ENCODE results near the gene AGPAT2. TPM values are rescaled to one million over a fixed set of nuclear protein-coding genes. Genes with fewer than 3 reads are reported as not detected.
A peak's percentile ranks its signal among the peaks of the same experiment; 100 is the strongest.
"Not testable (repeated sequence)": the region's sequence is repeated elsewhere in the genome, so short reads cannot be mapped to it uniquely, and the experiment has no call there.

Gene AGPAT2
- total RNA-seq, 1 donor from 2014 or later, result 47.8 TPM

DNA sequence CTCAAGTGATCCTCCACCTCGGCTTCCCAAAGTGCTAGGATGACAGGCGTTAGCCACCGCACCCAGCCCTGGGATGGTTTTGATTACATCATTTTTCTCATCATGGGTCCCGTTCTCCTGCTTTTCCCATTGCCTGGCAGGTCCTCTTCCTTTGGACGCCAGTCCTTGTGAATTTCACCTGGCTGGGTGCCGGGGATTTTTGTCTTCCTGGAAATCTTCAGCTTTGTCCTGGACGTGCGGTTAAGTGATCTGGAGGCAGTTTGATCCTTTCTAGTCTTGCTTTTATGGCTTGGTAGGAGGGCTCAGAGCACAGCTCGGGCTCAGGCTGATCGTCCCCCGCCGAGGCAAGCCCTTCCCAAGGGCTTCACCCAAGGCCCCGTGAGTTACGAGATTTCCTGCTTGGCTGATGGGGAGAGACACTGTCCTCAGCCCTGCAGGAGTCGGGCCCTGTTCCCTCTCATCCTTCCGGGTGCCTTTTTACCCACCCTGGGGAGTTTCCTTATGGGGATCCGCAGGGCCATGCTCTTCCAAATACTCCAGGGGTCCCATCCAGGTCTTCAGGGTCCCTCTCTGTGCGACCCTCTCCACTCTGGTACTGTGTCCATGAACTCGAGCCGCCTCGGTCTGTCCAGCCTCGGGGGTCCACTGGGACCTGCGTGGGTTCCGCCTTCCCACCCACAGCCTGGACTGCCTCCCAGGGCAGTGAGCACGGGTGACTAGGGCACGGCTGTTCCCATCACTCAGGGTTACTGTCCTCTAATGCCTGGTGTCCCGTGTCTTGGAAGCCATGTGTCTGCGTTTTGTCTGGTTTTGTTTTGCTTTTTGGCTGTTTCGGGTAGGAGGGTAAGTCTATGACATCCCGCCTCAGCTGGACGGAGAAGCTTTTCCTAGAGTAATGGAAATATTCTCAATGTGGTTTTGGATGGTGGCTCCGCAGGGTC is 46.8 kb downstream of the AGPAT2 start:
- no peaks in the 10 kb centered on the region for H3K36me3 Mint-ChIP-seq
- H3K4me3 Mint-ChIP-seq, result no peak overlapping the region
- TF ChIP-seq CTCF (conservative IDR thresholded peaks at IDR 0.05), result no peak
- H3K27me3 Mint-ChIP-seq, result peaks cover 7% of the 10 kb centered on the region
- DNase-seq (ENCODE audit: extremely low spot score, unreplicated experiment), result no peak
- peaks cover 4% of the 10 kb centered on the region for H3K4me1 Mint-ChIP-seq (ENCODE audit: unreplicated experiment)
- no peak overlapping the region for H3K27ac Mint-ChIP-seq
- no peaks in the 10 kb centered on the region for H3K9me3 Mint-ChIP-seq

- Mint-ChIP-seq H3K27me3 (peaks cover 4% of the 10 kb centered on the region), H3K4me1 (ENCODE audit: unreplicated experiment) (no peaks in the 10 kb centered on the region), H3K4me3 (no peak overlapping the region), H3K27ac (no peak overlapping the region), H3K36me3 (no peaks in the 10 kb centered on the region), H3K9me3 (no peaks in the 10 kb centered on the region)
- no peak for DNase-seq (ENCODE audit: extremely low spot score, unreplicated experiment)
- no peak for TF ChIP-seq CTCF (conservative IDR thresholded peaks at IDR 0.05)
Observed at GRCh38 chr9:136634904-136635303, 52.4 kb downstream of the AGPAT2 start.

GRCh38 chr9:136632491-136633106 is 54.7 kb downstream of the AGPAT2 start:
- not testable (repeated sequence) for H3K27me3 Mint-ChIP-seq, H3K27ac Mint-ChIP-seq

GRCh38 chr9:136632072-136632471 is 55.2 kb downstream of the AGPAT2 start:
- not testable (repeated sequence) for H3K4me1 Mint-ChIP-seq (ENCODE audit: unreplicated experiment); DNase-seq (ENCODE audit: extremely low spot score, unreplicated experiment); H3K27me3 Mint-ChIP-seq; H3K4me3 Mint-ChIP-seq; H3K36me3 Mint-ChIP-seq; H3K27ac Mint-ChIP-seq; H3K9me3 Mint-ChIP-seq

More at GRCh38 chr9:136632491-136633106, 54.7 kb downstream of the AGPAT2 start:
- not testable (repeated sequence) for H3K9me3 Mint-ChIP-seq; H3K36me3 Mint-ChIP-seq; DNase-seq (ENCODE audit: extremely low spot score, unreplicated experiment); H3K4me1 Mint-ChIP-seq (ENCODE audit: unreplicated experiment); H3K4me3 Mint-ChIP-seq

- TF ChIP-seq CTCF (conservative IDR thresholded peaks at IDR 0.05), result peak; percentile 92
- no peak overlapping the region for H3K4me3 Mint-ChIP-seq
- H3K9me3 Mint-ChIP-seq, result no peaks in the 10 kb centered on the region
- peaks cover 4% of the 10 kb centered on the region for H3K27me3 Mint-ChIP-seq
- H3K4me1 Mint-ChIP-seq (ENCODE audit: unreplicated experiment), result peaks cover 4% of the 10 kb centered on the region
- H3K36me3 Mint-ChIP-seq, result no peaks in the 10 kb centered on the region
- no peak overlapping the region for H3K27ac Mint-ChIP-seq
- no peak for DNase-seq (ENCODE audit: extremely low spot score, unreplicated experiment)
Observed at GRCh38 chr9:136631038-136632000, 55.9 kb downstream of the AGPAT2 start.

DNA sequence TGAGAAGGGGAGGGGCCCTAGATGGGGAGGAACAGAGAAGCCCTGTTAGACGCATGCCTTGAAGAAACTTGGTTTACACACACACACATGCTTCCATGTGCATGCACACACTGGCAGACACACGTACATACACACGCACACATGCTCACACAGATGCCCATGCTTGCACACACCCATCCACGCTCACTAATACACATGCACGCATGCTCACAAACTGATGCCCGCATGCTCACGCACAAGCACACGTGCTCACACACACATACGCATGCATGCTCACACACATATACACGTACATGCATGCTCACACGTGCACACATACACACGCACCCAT is 56.6 kb downstream of the AGPAT2 start:
- no peaks in the 10 kb centered on the region for H3K9me3 Mint-ChIP-seq
- no peak overlapping the region for H3K4me3 Mint-ChIP-seq
- no peak for DNase-seq (ENCODE audit: extremely low spot score, unreplicated experiment)
- H3K27ac Mint-ChIP-seq, result no peak overlapping the region
- TF ChIP-seq CTCF (conservative IDR thresholded peaks at IDR 0.05), result no peak
- peaks cover 4% of the 10 kb centered on the region for H3K27me3 Mint-ChIP-seq
- peaks cover 7% of the 10 kb centered on the region for H3K4me1 Mint-ChIP-seq (ENCODE audit: unreplicated experiment)
- H3K36me3 Mint-ChIP-seq, result no peaks in the 10 kb centered on the region
